Endothelial cell (in vitro differentiated cells): Measurements from ENCODE around the gene CFAP251. TPM values are rescaled to one million over a fixed set of nuclear protein-coding genes. Genes with fewer than 3 reads are reported as not detected.

Source experiments
- DNase-seq: peaks from one replicate; pipeline ENCODE4 v3.0.0; 2021; ENCODE audit warnings: low spot score
- H3K27ac Mint-ChIP-seq: one replicate; pipeline ENCODE4 v1.8.0; 2021; ENCODE audit warnings: mixed read lengths, inconsistent platforms; ENCODE audit not compliant: unreplicated experiment
- H3K27me3 Mint-ChIP-seq: one replicate; pipeline ENCODE4 v1.8.0; 2021; ENCODE audit warnings: mild to moderate bottlenecking, moderate library complexity, mixed read lengths, inconsistent platforms; ENCODE audit not compliant: unreplicated experiment
- H3K36me3 Mint-ChIP-seq: one replicate; pipeline ENCODE4 v1.8.0; 2021; ENCODE audit warnings: mild to moderate bottlenecking, low read depth, mixed read lengths, inconsistent platforms; ENCODE audit not compliant: unreplicated experiment
- H3K4me1 Mint-ChIP-seq: one replicate; pipeline ENCODE4 v1.8.0; 2021; ENCODE audit warnings: mild to moderate bottlenecking, mixed read lengths, inconsistent platforms; ENCODE audit not compliant: unreplicated experiment
- H3K4me3 Mint-ChIP-seq: one replicate; pipeline ENCODE4 v1.8.0; 2021; ENCODE audit warnings: mild to moderate bottlenecking, mixed read lengths, inconsistent platforms; ENCODE audit not compliant: unreplicated experiment
- H3K9me3 Mint-ChIP-seq: one replicate; pipeline ENCODE4 v1.8.0; 2021; ENCODE audit warnings: mixed read lengths, inconsistent platforms; ENCODE audit not compliant: unreplicated experiment
- total RNA-seq: library from RNA; stranded (reverse); fragmentation: NEBNext Ultra II Directional; extraction: Animal tissue kit (Norgen Biotek cat#: 25700); gene quantifications from one replicate; pipeline ENCODE4 v1.2.1, GENCODE V29; 2021; ENCODE audit not compliant: unreplicated experiment
- TF ChIP-seq, protein P1 (sequence below): fragments of 200-600 bp; sonication (generic); IDR thresholded peaks from one replicate; pipeline ENCODE4 v1.5.0; 2021; ENCODE audit warnings: antibody characterized with exemption; ENCODE audit not compliant: unreplicated experiment

CFAP251 gene
- total RNA-seq, 1 donor from 2014 or later = 0.80 TPM

DNA sequence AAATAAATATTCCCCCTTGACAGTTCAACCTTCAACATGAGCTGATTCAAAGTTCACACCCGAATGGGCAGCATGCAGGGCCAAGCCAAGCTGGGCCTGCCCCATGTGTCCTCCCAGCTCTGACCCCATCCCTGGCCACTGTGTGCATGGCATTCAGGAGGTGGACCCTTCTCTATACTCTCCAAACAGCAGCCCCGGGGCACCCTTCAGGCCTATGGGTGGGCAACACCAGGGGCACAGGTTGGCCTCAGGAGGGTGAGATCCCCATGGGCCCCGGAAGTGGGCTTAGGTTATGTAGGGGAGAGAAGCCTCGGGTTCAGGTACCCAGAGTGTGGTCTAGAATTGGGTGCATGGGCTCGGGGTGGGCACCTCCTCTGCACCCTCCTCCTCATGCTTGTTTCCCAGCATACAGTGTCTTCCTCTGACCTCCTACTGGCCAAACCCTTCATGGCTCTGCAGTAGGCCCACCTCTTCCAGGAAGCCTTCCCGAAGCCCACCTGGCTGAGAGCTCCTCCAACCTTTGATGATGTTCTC, 71.8 kb downstream of the CFAP251 start:
- no peak overlapping the region for H3K27ac Mint-ChIP-seq
- no peaks in the 10 kb centered on the region for H3K4me1 Mint-ChIP-seq
- H3K27me3 Mint-ChIP-seq = peaks cover 2% of the 10 kb centered on the region
- TF ChIP-seq, protein P1, sequence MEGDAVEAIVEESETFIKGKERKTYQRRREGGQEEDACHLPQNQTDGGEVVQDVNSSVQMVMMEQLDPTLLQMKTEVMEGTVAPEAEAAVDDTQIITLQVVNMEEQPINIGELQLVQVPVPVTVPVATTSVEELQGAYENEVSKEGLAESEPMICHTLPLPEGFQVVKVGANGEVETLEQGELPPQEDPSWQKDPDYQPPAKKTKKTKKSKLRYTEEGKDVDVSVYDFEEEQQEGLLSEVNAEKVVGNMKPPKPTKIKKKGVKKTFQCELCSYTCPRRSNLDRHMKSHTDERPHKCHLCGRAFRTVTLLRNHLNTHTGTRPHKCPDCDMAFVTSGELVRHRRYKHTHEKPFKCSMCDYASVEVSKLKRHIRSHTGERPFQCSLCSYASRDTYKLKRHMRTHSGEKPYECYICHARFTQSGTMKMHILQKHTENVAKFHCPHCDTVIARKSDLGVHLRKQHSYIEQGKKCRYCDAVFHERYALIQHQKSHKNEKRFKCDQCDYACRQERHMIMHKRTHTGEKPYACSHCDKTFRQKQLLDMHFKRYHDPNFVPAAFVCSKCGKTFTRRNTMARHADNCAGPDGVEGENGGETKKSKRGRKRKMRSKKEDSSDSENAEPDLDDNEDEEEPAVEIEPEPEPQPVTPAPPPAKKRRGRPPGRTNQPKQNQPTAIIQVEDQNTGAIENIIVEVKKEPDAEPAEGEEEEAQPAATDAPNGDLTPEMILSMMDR = no peak
- no peaks in the 10 kb centered on the region for H3K9me3 Mint-ChIP-seq
- H3K36me3 Mint-ChIP-seq = no peaks in the 10 kb centered on the region
- DNase-seq = no peak
- no peak overlapping the region for H3K4me3 Mint-ChIP-seq

DNA sequence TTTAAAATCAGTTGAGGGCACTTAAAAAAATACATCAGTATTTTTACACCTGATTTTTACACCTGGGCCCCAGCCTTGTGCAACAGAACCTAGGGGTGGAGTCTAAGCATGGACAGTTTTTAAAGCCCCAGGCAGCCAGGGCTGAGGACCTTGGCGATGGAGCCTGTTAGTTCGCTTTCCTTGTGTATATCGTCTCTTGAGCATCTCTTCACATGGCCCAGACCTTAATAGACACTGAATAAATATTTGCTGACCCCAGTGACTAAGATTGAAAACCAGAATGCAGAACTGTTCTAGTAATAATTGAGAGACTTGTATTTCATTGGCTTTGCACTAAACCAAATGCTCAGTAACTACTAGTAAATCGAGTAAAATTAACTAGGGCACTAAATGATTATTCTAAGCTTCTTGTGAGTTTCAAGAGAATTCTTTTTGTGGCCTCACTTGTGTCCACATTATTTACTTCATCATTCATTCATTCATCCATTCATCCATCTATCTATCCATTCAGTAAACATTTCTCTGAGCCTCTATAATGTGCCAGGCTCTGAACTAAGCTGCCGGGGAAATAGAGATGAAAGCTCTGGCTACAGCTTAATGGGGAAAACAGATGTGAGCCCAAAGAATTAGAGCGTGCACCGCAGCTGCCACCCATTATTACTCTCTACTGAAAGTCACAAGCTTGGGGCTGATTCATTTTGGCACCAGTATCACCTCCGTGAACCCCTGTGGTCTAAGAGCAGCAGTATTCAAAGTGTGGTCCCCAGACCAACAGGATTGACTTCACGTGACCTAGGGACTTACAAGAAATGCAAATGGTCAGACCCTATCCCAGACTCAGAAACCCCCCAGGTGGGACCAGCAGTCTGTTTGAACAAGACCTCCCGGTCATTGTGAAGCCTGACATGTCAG, 72.6 kb downstream of the CFAP251 start:
- Mint-ChIP-seq H3K36me3 (no peaks in the 10 kb centered on the region), H3K27ac (no peak overlapping the region), H3K4me1 (no peaks in the 10 kb centered on the region), H3K4me3 (no peak overlapping the region), H3K9me3 (no peaks in the 10 kb centered on the region), H3K27me3 (peaks cover 2% of the 10 kb centered on the region)
- TF ChIP-seq, protein P1 = no peak
- no peak for DNase-seq

DNA sequence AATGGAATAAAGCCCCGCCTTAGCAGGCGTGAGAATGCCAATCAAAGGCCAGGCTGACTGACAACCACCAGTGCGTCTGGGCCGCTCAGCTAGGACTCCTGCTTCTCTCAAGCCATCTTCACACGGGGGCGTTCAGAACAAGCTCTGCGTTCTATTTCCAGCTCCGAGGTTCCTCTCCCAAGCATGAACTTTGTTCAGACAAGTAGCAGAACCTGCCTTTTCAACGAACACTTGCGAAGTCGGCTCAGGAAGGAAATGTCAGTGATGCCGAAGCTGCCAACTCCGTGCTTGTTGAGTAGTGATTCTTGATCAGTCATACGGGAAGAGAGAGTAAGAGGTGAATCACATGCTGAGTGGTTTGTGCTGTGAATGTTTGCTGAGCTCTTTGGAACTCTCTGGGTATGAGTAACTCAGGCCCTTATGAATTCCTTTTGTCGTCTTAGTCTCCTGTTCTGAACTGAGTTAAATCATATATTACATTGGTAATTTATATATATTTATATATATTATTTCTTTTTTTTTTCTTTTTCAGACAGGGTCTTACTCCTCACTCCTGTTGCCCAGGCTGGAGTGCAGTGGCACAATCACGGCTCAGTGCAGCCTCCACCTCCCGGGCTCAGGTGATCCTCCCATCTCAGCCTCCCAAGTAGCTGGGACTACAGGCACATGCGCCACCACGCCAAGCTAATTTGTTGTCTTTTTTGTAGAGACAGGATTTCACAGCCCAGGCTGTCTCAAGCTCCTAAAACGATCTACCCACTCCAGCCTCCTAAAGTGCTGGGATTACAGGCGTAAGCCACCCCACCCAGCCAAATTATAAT, 73.9 kb downstream of the CFAP251 start:
- H3K27ac Mint-ChIP-seq = no peak overlapping the region
- TF ChIP-seq, protein P1 = no peak
- H3K4me3 Mint-ChIP-seq = no peak overlapping the region
- peaks cover 2% of the 10 kb centered on the region for H3K27me3 Mint-ChIP-seq
- DNase-seq = no peak
- H3K9me3 Mint-ChIP-seq = no peaks in the 10 kb centered on the region
- H3K4me1 Mint-ChIP-seq = no peaks in the 10 kb centered on the region
- H3K36me3 Mint-ChIP-seq = no peaks in the 10 kb centered on the region

DNA sequence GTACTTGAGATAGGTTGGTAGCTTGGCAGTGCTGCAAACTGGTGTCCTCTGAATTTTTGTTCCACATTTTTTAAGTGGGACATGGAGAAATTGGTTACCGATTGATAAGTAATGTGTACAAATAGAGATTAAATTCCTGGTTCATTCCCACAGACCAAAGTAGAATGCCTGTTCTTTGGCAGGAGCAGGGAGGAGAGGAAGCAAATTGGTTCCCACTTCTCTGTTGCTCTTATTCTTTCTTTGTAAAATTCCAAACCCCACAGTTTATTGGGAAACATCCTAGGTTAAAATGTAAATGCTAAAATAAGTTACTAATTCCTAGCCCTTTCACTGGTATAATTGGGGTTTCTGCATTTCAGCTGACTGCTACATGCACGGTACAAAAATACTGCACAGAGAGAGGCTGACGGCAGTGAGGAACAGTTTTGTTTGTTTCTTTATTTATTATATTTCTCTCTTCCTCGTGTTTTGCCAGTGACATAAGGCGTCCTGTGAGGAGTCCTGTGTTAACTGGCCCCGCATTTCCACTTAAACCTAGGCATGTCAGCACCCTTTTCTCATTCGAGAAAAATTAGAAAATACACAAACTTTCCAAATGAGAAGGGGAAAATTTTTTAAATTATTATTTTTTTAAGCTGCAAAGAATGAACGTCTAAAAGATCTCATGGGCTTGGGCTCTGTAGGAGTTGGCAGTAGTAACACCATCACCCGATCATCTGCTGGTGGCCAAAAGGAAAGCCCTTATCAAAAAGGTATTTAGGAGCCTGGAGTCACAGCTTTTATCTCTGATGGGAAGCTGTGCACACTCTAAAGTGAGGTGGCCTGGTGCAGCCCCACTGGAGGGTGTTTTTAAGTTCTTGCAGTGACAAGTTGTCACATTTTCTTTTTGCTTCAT, 77.9 kb downstream of the CFAP251 start:
- no peaks in the 10 kb centered on the region for H3K4me1 Mint-ChIP-seq
- H3K9me3 Mint-ChIP-seq = no peaks in the 10 kb centered on the region
- no peak for DNase-seq
- H3K4me3 Mint-ChIP-seq = no peak overlapping the region
- H3K36me3 Mint-ChIP-seq = no peaks in the 10 kb centered on the region
- H3K27ac Mint-ChIP-seq = no peak overlapping the region
- TF ChIP-seq, protein P1 = no peak
- peaks cover 5% of the 10 kb centered on the region for H3K27me3 Mint-ChIP-seq
